GM19397 (cell line): ENCODE measurements around the gene AFMID.
"Not testable (repeated sequence)": the region's sequence is repeated elsewhere in the genome, so short reads cannot be mapped to it uniquely, and the experiment has no call there.

ENCODE experiments used
- ATAC-seq: cut with Tn5 transposase; IDR thresholded peaks from one replicate; pipeline ENCODE4 v1.9.1; 2021; ENCODE audit warnings: mild to moderate bottlenecking, moderate library complexity; ENCODE audit not compliant: unreplicated experiment

Gene AFMID

DNA sequence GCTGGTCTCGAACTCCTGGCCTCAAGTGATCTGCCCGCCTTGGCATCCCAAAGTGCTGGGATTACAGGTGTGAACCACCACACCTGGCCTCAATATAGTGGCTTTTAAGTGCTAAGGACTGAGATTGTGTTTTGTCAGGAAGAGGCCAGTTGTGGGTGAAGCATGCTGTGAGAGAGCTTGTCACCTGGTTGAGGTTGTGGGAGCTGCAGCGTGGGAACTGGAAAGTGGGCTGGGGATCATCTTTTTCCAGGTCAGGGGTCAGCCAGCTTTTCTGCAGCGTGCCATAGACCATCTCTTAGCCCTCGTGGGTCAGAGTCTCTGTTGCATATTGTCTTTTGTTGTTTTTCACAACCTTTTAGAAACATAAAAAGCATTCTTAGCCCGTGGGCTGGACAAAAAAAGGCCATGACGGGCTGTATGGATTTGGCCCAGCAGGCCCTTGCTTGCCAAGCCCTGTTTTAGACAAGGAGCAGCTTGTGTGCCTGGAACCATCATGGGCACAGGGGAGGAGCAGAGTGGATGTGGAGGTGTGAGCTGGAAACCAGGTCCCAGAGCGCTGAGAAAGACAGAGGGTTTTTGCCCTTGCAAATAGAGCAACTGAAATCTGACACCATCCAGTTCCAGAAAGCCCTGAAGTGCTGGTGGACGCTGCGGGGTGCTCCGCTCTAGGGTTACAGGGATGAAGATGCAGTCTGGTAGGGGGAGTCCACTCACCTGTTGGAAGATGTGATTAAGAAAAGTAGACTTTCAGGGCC is 32.4 kb downstream of the AFMID start:
- ATAC-seq, result no peak

- no peak for ATAC-seq
Measured at GRCh38 chr17:78223061-78223460, 35.9 kb downstream of the AFMID start.

GRCh38 chr17:78223765-78224164 is 36.6 kb downstream of the AFMID start:
- no peak for ATAC-seq

GRCh38 chr17:78224231-78225087 is 37.3 kb downstream of the AFMID start:
- no peak for ATAC-seq

- no peak for ATAC-seq
Measured at GRCh38 chr17:78225088-78225865, 38.1 kb downstream of the AFMID start.

DNA sequence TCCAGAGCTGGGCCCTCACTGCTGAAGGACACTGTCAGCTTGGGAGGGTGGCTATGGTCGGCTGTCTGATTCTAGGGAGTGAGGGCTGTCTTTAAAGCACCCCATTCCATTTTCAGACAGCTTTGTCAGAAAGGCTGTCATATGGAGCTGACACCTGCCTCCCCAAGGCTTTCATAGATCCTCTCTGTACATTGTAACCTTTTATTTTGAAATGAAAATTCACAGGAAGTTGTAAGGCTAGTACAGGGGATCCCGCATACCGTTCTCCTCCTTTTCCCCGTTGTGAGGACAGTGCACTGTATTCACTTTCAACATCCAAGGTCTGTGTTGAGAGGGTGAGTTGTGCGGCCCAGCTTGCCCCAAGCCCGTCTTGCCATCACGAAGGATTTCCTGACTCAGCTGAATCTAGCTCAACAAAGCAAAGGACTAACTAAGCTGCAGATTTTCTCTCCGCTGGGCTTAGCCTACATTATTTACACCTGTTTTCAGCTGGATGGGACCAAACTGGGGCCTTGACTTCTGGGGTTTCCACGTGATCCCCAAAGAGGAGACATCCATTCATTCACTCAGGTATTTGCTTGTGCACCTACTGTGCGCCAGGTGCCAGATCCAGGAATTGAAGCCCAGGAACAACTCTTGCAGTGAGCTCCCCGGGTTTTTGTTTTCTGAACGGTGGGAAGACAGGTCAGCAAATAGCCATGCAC is 39.0 kb downstream of the AFMID start:
- ATAC-seq, result no peak

- no peak for ATAC-seq
Measured at GRCh38 chr17:78226759-78227454, 39.7 kb downstream of the AFMID start.

- no peak for ATAC-seq
Measured at GRCh38 chr17:78227455-78227916, 40.3 kb downstream of the AFMID start.

DNA sequence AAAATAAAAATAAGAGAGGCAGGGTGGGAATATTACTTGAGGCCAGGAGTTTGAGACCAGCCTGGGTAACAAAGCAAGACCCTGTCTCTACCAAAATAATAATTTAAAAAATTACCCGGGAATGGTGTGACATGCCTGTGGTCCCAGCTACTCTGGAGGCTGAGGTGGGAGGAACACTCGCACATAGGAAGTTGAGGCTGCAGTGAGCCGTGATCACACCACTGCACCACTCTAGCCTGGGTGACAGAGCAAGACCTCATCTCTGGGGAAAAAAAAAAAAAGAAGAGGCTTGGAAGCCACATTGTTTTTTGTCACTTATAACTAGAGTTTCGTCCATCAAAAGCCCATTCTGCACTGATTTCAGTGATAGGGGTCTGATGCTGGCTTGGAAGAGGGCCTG is 41.0 kb downstream of the AFMID start:
- ATAC-seq, result no peak

- ATAC-seq, result no peak
Measured at GRCh38 chr17:78230252-78230962, 43.2 kb downstream of the AFMID start.

DNA sequence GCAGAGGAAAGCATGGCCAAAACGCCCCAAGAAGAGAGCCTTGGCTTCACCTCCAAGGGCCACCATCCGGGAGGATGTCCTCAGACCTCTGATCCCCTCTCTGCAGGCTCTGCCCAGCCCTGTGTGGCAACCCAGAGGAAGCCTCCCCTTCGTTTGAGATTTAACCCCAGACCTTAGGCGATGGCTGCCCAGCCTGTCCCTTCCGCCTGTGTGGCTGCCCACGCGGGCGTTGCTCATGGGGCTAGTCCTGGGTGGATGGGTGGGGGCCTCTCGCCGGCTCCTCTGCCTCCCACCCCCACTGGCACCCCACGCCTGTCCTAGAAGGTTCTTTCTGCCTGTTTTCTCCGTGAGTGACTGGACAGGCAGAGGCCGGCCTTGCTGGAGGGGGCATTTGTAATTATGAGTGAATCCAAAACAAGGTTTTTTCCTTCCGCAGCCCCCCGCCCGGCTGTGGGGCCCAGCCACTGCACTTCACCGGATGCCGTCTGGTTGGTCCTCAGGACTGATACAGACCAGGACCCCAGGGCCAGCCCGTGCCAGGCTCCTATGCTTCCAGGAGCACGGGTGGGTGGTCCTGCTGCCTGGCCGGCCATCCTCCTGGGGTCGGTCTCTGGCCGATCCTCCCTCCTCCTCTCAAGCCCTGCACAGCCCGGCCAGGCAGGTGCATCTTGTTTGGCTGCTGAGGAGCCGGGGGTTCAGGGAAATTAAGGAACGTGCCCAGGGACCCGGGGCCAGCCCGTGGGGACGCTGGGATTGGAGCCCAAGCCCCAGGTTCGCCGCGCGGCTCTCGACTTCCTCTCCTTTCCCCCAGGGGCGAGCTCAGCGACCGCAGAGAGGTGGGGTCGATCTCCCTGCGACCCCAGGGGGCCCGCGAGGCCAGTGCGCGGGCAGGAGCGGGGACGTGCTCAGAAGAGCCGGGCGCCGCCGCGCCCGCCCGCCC is 44.1 kb downstream of the AFMID start, which contains the start of gene TMEM235:
Gene TMEM235 (plus strand): TSS at position 636 of the 940 bp plus-strand sequence. CDS start 393 bp downstream, outside the sequence.
- no peak for ATAC-seq

GRCh38 chr17:78231991-78232858 is 45.1 kb downstream of the AFMID start:
- no peak for ATAC-seq

- no peak for ATAC-seq
Measured at GRCh38 chr17:78232859-78233173, 45.7 kb downstream of the AFMID start.

GRCh38 chr17:78233678-78234077 is 46.5 kb downstream of the AFMID start:
- ATAC-seq, result no peak

DNA sequence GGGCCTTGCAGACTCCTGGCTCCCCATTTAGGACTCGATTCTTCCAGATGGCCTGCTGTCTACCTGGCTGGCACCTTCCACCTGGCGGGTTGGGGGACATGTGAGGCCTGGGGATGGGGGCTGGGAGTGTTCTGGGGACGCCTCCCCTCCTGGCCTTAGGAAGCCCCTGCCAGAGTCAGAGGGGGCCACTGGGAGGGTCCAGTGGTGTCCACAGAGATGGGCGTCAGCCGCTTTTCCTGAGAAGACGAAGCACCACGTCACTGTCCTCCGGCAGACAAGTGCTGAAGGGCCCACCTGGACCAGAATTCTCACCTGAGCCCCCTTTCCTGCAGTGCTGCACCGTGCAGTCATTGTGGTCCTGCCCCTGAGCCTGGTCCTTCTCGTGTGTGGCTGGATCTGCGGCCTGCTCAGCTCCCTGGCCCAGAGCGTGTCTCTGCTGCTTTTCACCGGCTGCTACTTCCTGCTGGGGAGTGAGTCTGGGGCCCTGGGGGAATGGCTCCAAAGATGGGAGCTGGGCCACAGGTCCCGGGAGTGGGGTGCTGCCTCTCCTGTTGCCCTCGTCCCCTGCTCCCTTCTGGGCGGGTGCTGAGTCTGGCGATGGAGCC is 47.2 kb downstream of the AFMID start:
- no peak for ATAC-seq

DNA sequence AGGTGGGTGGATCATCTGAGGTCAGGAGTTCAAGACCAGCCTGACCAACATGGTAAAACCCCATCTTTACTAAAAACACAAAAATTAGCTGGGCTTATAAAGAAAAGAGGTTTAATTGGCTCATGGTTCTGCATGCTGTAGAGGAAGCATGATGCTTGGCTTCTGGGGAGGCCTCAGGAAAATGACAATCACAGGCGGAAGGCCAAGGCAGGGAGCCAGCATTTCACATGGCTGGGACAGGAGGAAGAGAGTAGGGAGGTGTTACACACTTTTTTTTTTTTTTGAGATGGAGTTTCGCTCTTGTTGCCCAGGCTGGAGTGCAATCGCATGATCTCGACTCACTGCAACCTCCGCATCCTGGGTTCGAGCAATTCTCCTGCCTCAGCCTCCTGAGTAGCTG is 47.9 kb downstream of the AFMID start:
- not testable (repeated sequence) for ATAC-seq

DNA sequence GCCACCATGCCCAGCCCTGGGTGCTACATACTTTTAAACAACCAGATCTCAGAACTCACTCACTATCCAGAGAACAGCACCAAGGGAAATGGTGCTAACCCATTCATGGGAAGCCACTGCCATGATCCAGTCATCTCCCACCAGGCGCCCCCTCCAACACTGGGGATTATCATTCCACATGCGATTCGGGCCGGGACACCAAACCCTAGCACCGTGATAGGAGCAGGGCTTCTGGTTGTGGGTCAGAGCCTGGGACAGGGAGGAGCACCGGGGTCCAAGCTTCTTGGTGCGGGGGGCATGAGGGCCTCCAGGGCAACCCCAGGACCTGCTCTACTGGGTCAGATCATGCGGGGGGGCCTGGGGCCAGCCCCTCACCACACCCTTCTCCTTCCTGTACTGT is 48.7 kb downstream of the AFMID start:
- ATAC-seq, result no peak
